IMR-90 (cell line): ENCODE results near the gene RBM34. TPM values are rescaled to one million over a fixed set of nuclear protein-coding genes. Genes with fewer than 3 reads are reported as not detected.

Source experiments
- ATAC-seq: fragments of 200-7000 bp; cut with Tn5 transposase; 2 replicates; pipeline ENCODE4 v1.9.1; 2020; ENCODE audit warnings: low read depth, mild to moderate bottlenecking, moderate library complexity
- BruUV-seq: library from RNA; stranded (reverse); fragments of 400-500 nt; replicated peaks from 2 replicates; lab custom pipeline; 2021; lab: Mats Ljungman, UMichigan
- CTCF ChIA-PET: fragments of 300-600 bp; formaldehyde crosslinking; extraction: SDS; loops from one replicate; lab custom pipeline; 2021; ENCODE audit warnings: antibody characterized with exemption; lab: Yijun Ruan, JAX
- POLR2A ChIA-PET: fragments of 300-600 bp; sonication (Branson Sonifier 250); formaldehyde crosslinking; loops from one replicate; lab custom pipeline; 2022; ENCODE audit warnings: antibody characterized with exemption; ENCODE audit not compliant: unreplicated experiment; lab: Charles Lee
- DNase-seq: peaks from one replicate; pipeline ENCODE4 v3.0.0; 2013
- H2AFZ ChIP-seq: replicated peaks from 2 replicates; pipeline ENCODE3; 2013; ENCODE audit warnings: low read length, mild to moderate bottlenecking; ENCODE audit not compliant: poor library complexity
- H2AK5ac ChIP-seq: 2 replicates; pipeline ENCODE4 v1.6.1; 2013; ENCODE audit warnings: low read depth, low read length, inconsistent platforms
- H2AK9ac ChIP-seq: replicated peaks from 2 replicates; pipeline ENCODE3; 2013; ENCODE audit warnings: mild to moderate bottlenecking, low read depth, low read length, moderate library complexity; ENCODE audit not compliant: poor library complexity
- H2BK120ac ChIP-seq: 2 replicates; pipeline ENCODE4 v1.6.1; 2013; ENCODE audit warnings: low read depth, low read length, inconsistent platforms
- H2BK15ac ChIP-seq: 3 replicates; pipeline ENCODE4 v1.6.1; 2013; ENCODE audit warnings: low read depth, low read length, inconsistent platforms
- H2BK20ac ChIP-seq: 2 replicates; pipeline ENCODE4 v1.6.1; 2013; ENCODE audit warnings: low read depth, mild to moderate bottlenecking, inconsistent platforms, low read length, moderate library complexity
- H2BK5ac ChIP-seq: 2 replicates; pipeline ENCODE4 v1.6.1; 2013; ENCODE audit warnings: mild to moderate bottlenecking, low read depth, low read length, inconsistent platforms; ENCODE audit not compliant: poor library complexity, severe bottlenecking
- H3K14ac ChIP-seq: replicated peaks from 2 replicates; pipeline ENCODE4 v1.6.1; 2013; ENCODE audit warnings: low read depth, low read length, inconsistent platforms
- H3K18ac ChIP-seq: 2 replicates; pipeline ENCODE4 v1.6.1; 2013; ENCODE audit warnings: low read depth, low read length, control low read depth
- H3K23ac ChIP-seq: 2 replicates; pipeline ENCODE4 v1.6.1; 2013; ENCODE audit warnings: low read depth, low read length, inconsistent platforms
- H3K27ac ChIP-seq: 2 replicates; pipeline ENCODE4 v1.5.1; 2013; ENCODE audit warnings: mild to moderate bottlenecking, control low read depth, low read length; ENCODE audit not compliant: insufficient read depth
- H3K27me3 ChIP-seq: 2 replicates; pipeline ENCODE4 v1.6.1; 2013; ENCODE audit warnings: low read length; ENCODE audit not compliant: control insufficient read depth, insufficient read depth
- H3K36me3 ChIP-seq: 2 replicates; pipeline ENCODE4 v1.6.1; 2013; ENCODE audit warnings: low read length, mixed read lengths; ENCODE audit not compliant: control insufficient read depth, insufficient read depth
- H3K4ac ChIP-seq: 2 replicates; pipeline ENCODE4 v1.6.1; 2013; ENCODE audit warnings: low read depth, low read length, inconsistent platforms
- H3K4me1 ChIP-seq: 2 replicates; pipeline ENCODE4 v1.6.1; 2013; ENCODE audit warnings: low read length, mixed read lengths; ENCODE audit not compliant: control insufficient read depth, insufficient read depth
- H3K4me2 ChIP-seq: 2 replicates; pipeline ENCODE4 v1.6.1; 2013; ENCODE audit warnings: low read depth, mild to moderate bottlenecking, control low read depth, low read length, moderate library complexity
- H3K4me3 ChIP-seq: 2 replicates; pipeline ENCODE4 v1.5.1; 2013; ENCODE audit warnings: low read depth, mild to moderate bottlenecking, control low read depth, low read length, moderate library complexity; ENCODE audit not compliant: insufficient read depth
- H3K56ac ChIP-seq: 2 replicates; pipeline ENCODE4 v1.6.1; 2013; ENCODE audit warnings: low read length, inconsistent platforms; ENCODE audit not compliant: insufficient read depth; ENCODE audit errors: extremely low read depth
- H3K79me1 ChIP-seq, 2 experiments: 2 replicates each; pipeline ENCODE4 v1.6.1; 2013; ENCODE audit warnings: low read length in 2 of 2, inconsistent platforms in 1 of 2, low read depth in 1 of 2
- H3K9ac ChIP-seq: 2 replicates; pipeline ENCODE4 v1.6.1; 2013; ENCODE audit warnings: low read depth, low read length, control low read depth
- H3K9me1 ChIP-seq: 2 replicates; pipeline ENCODE4 v1.6.1; 2013; ENCODE audit warnings: low read length, inconsistent platforms; ENCODE audit not compliant: insufficient read depth
- H3K9me3 ChIP-seq: 2 replicates; pipeline ENCODE4 v1.6.1; 2013; ENCODE audit warnings: low read length; ENCODE audit not compliant: control insufficient read depth, insufficient read depth
- H4K20me1 ChIP-seq: 2 replicates; pipeline ENCODE4 v1.6.1; 2013; ENCODE audit warnings: low read length, inconsistent platforms; ENCODE audit not compliant: insufficient read depth
- H4K5ac ChIP-seq: 2 replicates; pipeline ENCODE4 v1.6.1; 2013; ENCODE audit warnings: mild to moderate bottlenecking, low read depth, low read length, control low read depth
- H4K8ac ChIP-seq, 2 experiments: 2 replicates each; pipeline ENCODE4 v1.6.1; 2013; ENCODE audit warnings: low read depth in 2 of 2, low read length in 2 of 2, control low read depth in 1 of 2, inconsistent platforms in 1 of 2
- H4K91ac ChIP-seq: 2 replicates; pipeline ENCODE4 v1.6.1; 2013; ENCODE audit warnings: low read depth, low read length, inconsistent platforms; ENCODE audit not compliant: insufficient read depth
- BHLHE40 ChIP-seq: fragments of 150-350 bp; IDR thresholded peaks from 2 replicates; pipeline ENCODE4 v1.6.1; 2016; ENCODE audit warnings: mild to moderate bottlenecking, low read depth, low read length
- CEBPB ChIP-seq: IDR thresholded peaks from 2 replicates; pipeline ENCODE4 v1.6.1; 2012; ENCODE audit warnings: low read depth, low read length, improper control_type of control experiment
- MAZ ChIP-seq: IDR thresholded peaks from 2 replicates; pipeline ENCODE4 v1.6.1; 2012; ENCODE audit warnings: low read depth, mild to moderate bottlenecking, low read length, improper control_type of control experiment, moderate library complexity, borderline replicate concordance
- NFE2L2 ChIP-seq: fragments of 150-350 bp; IDR thresholded peaks from 2 replicates; pipeline ENCODE4 v1.6.1; 2016; ENCODE audit warnings: low read depth, mild to moderate bottlenecking, low read length
- POLR2A ChIP-seq: IDR thresholded peaks from 2 replicates; pipeline ENCODE4 v1.6.1; 2012; ENCODE audit warnings: mild to moderate bottlenecking, low read depth, low read length
- RCOR1 ChIP-seq: IDR thresholded peaks from 2 replicates; pipeline ENCODE4 v1.6.1; 2012; ENCODE audit warnings: mild to moderate bottlenecking, low read length, improper control_type of control experiment; ENCODE audit not compliant: insufficient replicate concordance
- WGBS, 2 experiments: methylation state at CpG; one replicate each; pipeline versions ENCODE4 v1.1.5 to v1.1.7; 2013; ENCODE audit warnings: missing lambda C conversion rate in 2 of 2; ENCODE audit not compliant: insufficient read length in 1 of 2; ENCODE audit errors: extremely low coverage in 2 of 2; 5-methylcytosine and 5-hydroxymethylcytosine counted together
- dilution Hi-C: fragments of 300-500 bp; cut with HindIII; formaldehyde crosslinking; loops from one replicate; pipeline ENCODE4 v1.14.3; 2018; ENCODE audit warnings: low sequenced_read_pairs; ENCODE audit not compliant: unreplicated experiment
- in situ Hi-C: fragments of 300-500 bp; cut with MboI; formaldehyde crosslinking; loops from 3 replicates; pipeline ENCODE4 v1.14.3; 2019; ENCODE audit warnings: low sequenced_read_pairs, inconsistent platforms, mixed read lengths
- intact Hi-C: fragments of 100-400 bp; cut with micrococcal nuclease; formaldehyde crosslinking; loops from 2 replicates; pipeline ENCODE4 v1.10.0; 2022
- polyA plus RNA-seq, 3 experiments: library from polyadenylated mRNA; depleted of rRNA; stranded (reverse); fragments of >200 nt; gene quantifications; 2 replicates each; pipeline ENCODE4 v1.2.3, GENCODE V29; 2012; ENCODE audit warnings: low replicate concordance in 1 of 3
- total RNA-seq: library from RNA; depleted of rRNA; stranded (reverse); fragments of >200 nt; gene quantifications from 2 replicates; pipeline ENCODE4 v1.2.3, GENCODE V29; 2012
- TF ChIP-seq, protein P1 (sequence below): fragments of 150-350 bp; IDR thresholded peaks from 2 replicates; pipeline ENCODE4 v1.6.1; 2016; ENCODE audit warnings: low read depth, mild to moderate bottlenecking, low read length, moderate library complexity, borderline replicate concordance
- TF ChIP-seq, protein P2 (sequence below): fragments of 150-350 bp; IDR thresholded peaks from 2 replicates; pipeline ENCODE4 v1.6.1; 2017; ENCODE audit warnings: mild to moderate bottlenecking, antibody characterized with exemption, low read length, low read depth

The RBM34 gene
- total and polyA plus RNA-seq, 2 of the 4 experiments (the other 2 are of a cell fraction): 28.7 to 34.0 TPM

- Histone ChIP-seq H3K9me1 (no peaks in the 10 kb centered on the region), H2AFZ (no peak overlapping the region), H3K4me1 (no peaks in the 10 kb centered on the region), H2BK20ac (no peak overlapping the region), H2BK5ac (no peak overlapping the region), H4K91ac (no peak overlapping the region), H3K14ac (no peak overlapping the region), H3K18ac (no peak overlapping the region), H3K4me3 (no peak overlapping the region), H4K5ac (no peak overlapping the region), H3K27me3 (no peaks in the 10 kb centered on the region), H4K20me1 (no peaks in the 10 kb centered on the region), H3K23ac (no peak overlapping the region), H3K9me3 (no peaks in the 10 kb centered on the region), H2AK5ac (no peak overlapping the region), H2BK120ac (no peak overlapping the region), H3K9ac (no peak overlapping the region), H3K27ac (no peak overlapping the region), H3K36me3 (peaks cover 25% of the 10 kb centered on the region), H4K8ac (no peak overlapping the region), H2AK9ac (no peak overlapping the region), H3K4me2 (no peak overlapping the region), H3K4ac (no peak overlapping the region), H3K56ac (no peak overlapping the region), H2BK15ac (no peak overlapping the region), H3K79me1 (peaks cover 0 to 4% of the 10 kb centered on the region in 2 experiments; a peak in 2 of 4 replicates)
- ATAC-seq (no peak), DNase-seq (no peak)
- CTCF ChIA-PET: no interaction called here
- WGBS, 2 experiments: no CpG with 5 or more reads among the region's 2 CpGs
- in situ Hi-C loops: no loop called here
- no TSS peak for BruUV-seq
- TF ChIP-seq NFE2L2: no peak
- no peak for TF ChIP-seq RCOR1
- TF ChIP-seq, protein P1, sequence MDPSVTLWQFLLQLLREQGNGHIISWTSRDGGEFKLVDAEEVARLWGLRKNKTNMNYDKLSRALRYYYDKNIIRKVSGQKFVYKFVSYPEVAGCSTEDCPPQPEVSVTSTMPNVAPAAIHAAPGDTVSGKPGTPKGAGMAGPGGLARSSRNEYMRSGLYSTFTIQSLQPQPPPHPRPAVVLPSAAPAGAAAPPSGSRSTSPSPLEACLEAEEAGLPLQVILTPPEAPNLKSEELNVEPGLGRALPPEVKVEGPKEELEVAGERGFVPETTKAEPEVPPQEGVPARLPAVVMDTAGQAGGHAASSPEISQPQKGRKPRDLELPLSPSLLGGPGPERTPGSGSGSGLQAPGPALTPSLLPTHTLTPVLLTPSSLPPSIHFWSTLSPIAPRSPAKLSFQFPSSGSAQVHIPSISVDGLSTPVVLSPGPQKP: no peak
- TF ChIP-seq BHLHE40: no peak
- TF ChIP-seq MAZ: no peak
- TF ChIP-seq CEBPB: no peak
- no peak for TF ChIP-seq POLR2A
- TF ChIP-seq, protein P2, sequence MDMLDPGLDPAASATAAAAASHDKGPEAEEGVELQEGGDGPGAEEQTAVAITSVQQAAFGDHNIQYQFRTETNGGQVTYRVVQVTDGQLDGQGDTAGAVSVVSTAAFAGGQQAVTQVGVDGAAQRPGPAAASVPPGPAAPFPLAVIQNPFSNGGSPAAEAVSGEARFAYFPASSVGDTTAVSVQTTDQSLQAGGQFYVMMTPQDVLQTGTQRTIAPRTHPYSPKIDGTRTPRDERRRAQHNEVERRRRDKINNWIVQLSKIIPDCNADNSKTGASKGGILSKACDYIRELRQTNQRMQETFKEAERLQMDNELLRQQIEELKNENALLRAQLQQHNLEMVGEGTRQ: no peak
- dilution Hi-C loops: no loop called here
- intact Hi-C loops: no loop called here
- POLR2A ChIA-PET: no interaction called here
These were observed 46.1 kb upstream of the RBM34 start for GRCh38 chr1:235207209-235207565.
